CD8-positive, alpha-beta memory T cell (primary cell): ENCODE results near the gene TUBGCP3. TPM values are rescaled to one million over a fixed set of nuclear protein-coding genes. Genes with fewer than 3 reads are reported as not detected.

Experiments
- CTCF ChIA-PET: fragments of 350-600 bp; sonication (Branson Sonifier 250); formaldehyde crosslinking; loops from one replicate; lab custom pipeline; 2021; ENCODE audit warnings: antibody characterized with exemption; lab: Charles Lee
- POLR2A ChIA-PET: fragments of 350-600 bp; sonication (Branson Sonifier 250); formaldehyde crosslinking; loops from one replicate; lab custom pipeline; 2021; ENCODE audit warnings: antibody characterized with exemption; lab: Charles Lee
- DNase-seq, 5 donors: peaks; one replicate each; pipeline versions ENCODE4 v3.0.0 to v3.0.0-alpha.2; 2020 to 2022; ENCODE audit warnings: mixed read lengths in 1 of 5
- H3K27ac ChIP-seq: one replicate; pipeline ENCODE4 v1.7.0; 2013; ENCODE audit warnings: low read depth, mild to moderate bottlenecking, low read length, moderate library complexity
- H3K27me3 ChIP-seq: 2 replicates; pipeline ENCODE4 v1.7.0; 2013; ENCODE audit warnings: low read length, mild to moderate bottlenecking; ENCODE audit not compliant: insufficient read depth, poor library complexity, severe bottlenecking
- H3K36me3 ChIP-seq: 2 replicates; pipeline ENCODE4 v1.7.0; 2013; ENCODE audit warnings: mild to moderate bottlenecking, low read length, moderate library complexity; ENCODE audit not compliant: insufficient read depth
- H3K4me1 ChIP-seq: 2 replicates; pipeline ENCODE4 v1.7.0; 2013; ENCODE audit warnings: mild to moderate bottlenecking, low read length, moderate library complexity; ENCODE audit not compliant: insufficient read depth
- H3K4me3 ChIP-seq: 2 replicates; pipeline ENCODE4 v1.7.0; 2013; ENCODE audit warnings: mild to moderate bottlenecking, low read length
- H3K9me3 ChIP-seq: 2 replicates; pipeline ENCODE4 v1.7.0; 2013; ENCODE audit warnings: mild to moderate bottlenecking, low read length
- H3K27ac Mint-ChIP-seq, 8 donors: one replicate each; pipeline ENCODE4 v1.8.0; 2020 to 2021; ENCODE audit warnings: mixed read lengths in 8 of 8, mild to moderate bottlenecking in 6 of 8, inconsistent platforms in 3 of 8, moderate library complexity in 3 of 8
- H3K27me3 Mint-ChIP-seq, 2 donors: one replicate each; pipeline ENCODE4 v1.8.0; 2020 to 2021; ENCODE audit warnings: mixed read lengths in 2 of 2, mild to moderate bottlenecking in 1 of 2, moderate library complexity in 1 of 2
- H3K36me3 Mint-ChIP-seq, 3 donors: one replicate each; pipeline ENCODE4 v1.8.0; 2020 to 2021; ENCODE audit warnings: mixed read lengths in 3 of 3, inconsistent platforms in 1 of 3, mild to moderate bottlenecking in 1 of 3
- H3K4me1 Mint-ChIP-seq, 3 donors: one replicate each; pipeline ENCODE4 v1.8.0; 2020 to 2021; ENCODE audit warnings: mixed read lengths in 3 of 3, inconsistent platforms in 1 of 3, mild to moderate bottlenecking in 1 of 3
- H3K4me3 Mint-ChIP-seq, 7 donors: one replicate each; pipeline ENCODE4 v1.8.0; 2020 to 2021; ENCODE audit warnings: mixed read lengths in 7 of 7, mild to moderate bottlenecking in 6 of 7, moderate library complexity in 4 of 7, inconsistent platforms in 2 of 7
- H3K9me3 Mint-ChIP-seq, 5 donors: one replicate each; pipeline ENCODE4 v1.8.0; 2020 to 2022; ENCODE audit warnings: mixed read lengths in 5 of 5, mild to moderate bottlenecking in 3 of 5, moderate library complexity in 2 of 5, inconsistent platforms in 1 of 5
- polyA plus RNA-seq: library from polyadenylated mRNA; unstranded; fragments of 300-500 nt; fragmentation: Illumina TruSeq; gene quantifications from one replicate; pipeline ENCODE4 v1.2.3, GENCODE V29; 2021
- total RNA-seq, 2 experiments: library from RNA; stranded (reverse); gene quantifications; one replicate each; pipeline ENCODE4 v1.2.3, GENCODE V29; 2021

Gene TUBGCP3
- total and polyA plus RNA-seq, 3 experiments from 2014 or later = 16.8 to 47.0 (median 45.8) TPM

DNA sequence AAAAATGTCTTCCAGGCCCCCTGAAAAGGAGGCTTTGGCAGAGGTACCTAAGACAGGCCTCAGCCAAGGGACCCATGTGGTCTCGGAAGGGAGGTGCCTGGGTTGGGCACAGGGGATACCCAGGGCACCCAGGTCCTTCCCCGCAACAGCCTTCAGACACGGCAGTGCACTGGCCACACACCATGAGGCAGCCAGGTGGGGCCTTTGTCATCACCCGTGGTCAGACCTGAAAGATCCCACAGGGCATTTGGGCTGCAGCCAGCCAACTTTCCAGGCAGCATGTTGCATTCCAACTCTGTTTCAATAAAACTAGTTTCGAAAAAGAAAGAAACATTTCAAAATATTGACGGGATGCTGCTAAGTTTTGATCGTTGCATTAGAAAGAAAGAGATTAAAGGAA is 4.7 kb upstream of the TUBGCP3 start:
- Mint-ChIP-seq H3K27me3 (peaks cover 1 to 16% of the 10 kb centered on the region in 2 donors), H3K4me3 (no peak overlapping the region), H3K27ac (no peak overlapping the region), H3K36me3 (peaks cover 0 to 7% (median 4%) of the 10 kb centered on the region in 3 donors), H3K4me1 (peaks cover 12 to 17% (median 13%) of the 10 kb centered on the region in 3 donors), H3K9me3 (no peaks in the 10 kb centered on the region)
- H3K27ac ChIP-seq = no peak overlapping the region
- ChIA-PET CTCF (no interaction called here), POLR2A (no interaction called here)
- peaks cover 11% of the 10 kb centered on the region for H3K4me1 ChIP-seq
- no peaks in the 10 kb centered on the region for H3K36me3 ChIP-seq
- no peaks in the 10 kb centered on the region for H3K27me3 ChIP-seq
- no peaks in the 10 kb centered on the region for H3K9me3 ChIP-seq
- no peak overlapping the region for H3K4me3 ChIP-seq
- no peak for DNase-seq

GRCh38 chr13:112592181-112592580 is 4.2 kb upstream of the TUBGCP3 start:
- Mint-ChIP-seq H3K27ac (no peak overlapping the region), H3K4me1 (peaks cover 13 to 20% (median 16%) of the 10 kb centered on the region in 3 donors), H3K4me3 (peak overlapping the region in 1 of 7 donors; percentile 36), H3K27me3 (peaks cover 0 to 11% of the 10 kb centered on the region in 2 donors), H3K9me3 (no peaks in the 10 kb centered on the region), H3K36me3 (peaks cover 0 to 7% (median 4%) of the 10 kb centered on the region in 3 donors)
- ChIA-PET CTCF (no interaction called here), POLR2A (no interaction called here)
- no peaks in the 10 kb centered on the region for H3K9me3 ChIP-seq
- H3K27ac ChIP-seq = no peak overlapping the region
- no peaks in the 10 kb centered on the region for H3K27me3 ChIP-seq
- H3K4me1 ChIP-seq = peaks cover 11% of the 10 kb centered on the region
- H3K4me3 ChIP-seq = no peak overlapping the region
- H3K36me3 ChIP-seq = no peaks in the 10 kb centered on the region
- DNase-seq = no peak

DNA sequence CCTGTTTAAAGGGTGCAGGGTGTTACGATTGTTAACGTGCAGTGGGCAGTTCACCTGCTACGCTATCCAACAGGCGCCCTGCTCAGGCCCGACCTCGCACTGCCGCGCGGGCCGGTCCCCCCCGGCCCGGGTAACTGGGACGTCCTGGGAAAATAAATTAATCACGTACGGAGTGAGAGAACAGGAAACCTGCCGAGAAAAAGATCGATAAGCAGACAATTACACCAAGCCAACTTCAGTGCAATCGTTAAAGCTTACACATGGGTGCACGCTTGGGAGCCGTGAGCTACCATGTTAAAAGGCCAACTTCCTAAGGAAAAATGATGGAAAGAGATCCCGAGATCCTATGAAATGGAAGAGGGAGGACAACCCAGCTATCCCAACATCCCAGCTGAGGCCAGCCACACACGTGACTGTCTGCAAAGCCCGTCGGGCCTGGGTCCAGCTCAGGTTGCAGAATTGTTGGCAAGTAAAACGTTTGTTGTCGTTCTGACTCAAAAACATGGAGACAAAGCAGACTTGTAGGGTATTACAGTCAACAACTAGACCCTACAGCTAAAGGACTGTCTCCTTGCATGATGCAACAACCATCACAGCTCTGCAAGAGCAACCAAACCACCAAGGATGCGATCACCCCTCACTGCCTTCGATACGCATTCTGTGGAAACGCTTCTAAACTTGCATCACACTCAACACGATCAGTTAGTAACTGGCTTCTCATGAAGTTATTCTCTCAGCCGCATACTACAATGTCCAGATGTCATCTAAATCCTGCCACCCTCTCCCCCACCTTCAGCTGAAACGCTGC is 741 bp upstream of the TUBGCP3 start:
- no peak for DNase-seq
- H3K27ac Mint-ChIP-seq = peak overlapping the region; percentile 83 to 93 (median 88)
- Histone ChIP-seq H3K4me1 (peaks cover 21% of the 10 kb centered on the region), H3K36me3 (no peaks in the 10 kb centered on the region), H3K27ac (peak overlapping the region; percentile 68), H3K9me3 (no peaks in the 10 kb centered on the region), H3K27me3 (no peaks in the 10 kb centered on the region), H3K4me3 (peak overlapping the region; percentile 89)
- POLR2A ChIA-PET = interaction anchor here (0.6 to 1.6 kb wide), 2 partner anchors 17 to 1876 kb away, joined by 3 to 4 read pairs; no protein-coding TSS in a partner anchor
- H3K9me3 Mint-ChIP-seq = no peaks in the 10 kb centered on the region
- peaks cover 0 to 6% (median 0%) of the 10 kb centered on the region in 3 donors for H3K36me3 Mint-ChIP-seq
- CTCF ChIA-PET = interaction anchor here (1.6 to 2.1 kb wide), 2 partner anchors 18 to 28 kb away, joined by 3 to 12 read pairs; no protein-coding TSS in a partner anchor
- peak overlapping the region; percentile 87 to 95 (median 94) for H3K4me3 Mint-ChIP-seq
- peaks cover 28 to 39% (median 35%) of the 10 kb centered on the region in 3 donors for H3K4me1 Mint-ChIP-seq
- no peaks in the 10 kb centered on the region for H3K27me3 Mint-ChIP-seq

GRCh38 chr13:112587212-112587763 is 665 bp downstream of the TUBGCP3 start:
- Histone ChIP-seq H3K9me3 (no peaks in the 10 kb centered on the region), H3K36me3 (no peaks in the 10 kb centered on the region), H3K4me1 (peaks cover 21% of the 10 kb centered on the region), H3K27ac (peak overlapping the region; percentile 68), H3K27me3 (no peaks in the 10 kb centered on the region), H3K4me3 (peak overlapping the region; percentile 89)
- Mint-ChIP-seq H3K9me3 (no peaks in the 10 kb centered on the region), H3K27me3 (no peaks in the 10 kb centered on the region), H3K36me3 (peaks cover 0 to 8% (median under 1%) of the 10 kb centered on the region in 3 donors), H3K4me1 (peaks cover 35 to 53% (median 49%) of the 10 kb centered on the region in 3 donors), H3K27ac (peak overlapping the region; percentile 69 to 97 (median 92)), H3K4me3 (peak overlapping the region; percentile 87 to 95 (median 94))
- ChIA-PET CTCF (no interaction called here), POLR2A (no interaction called here)
- DNase-seq = peak; percentile 46 to 66 (median 55)

DNA sequence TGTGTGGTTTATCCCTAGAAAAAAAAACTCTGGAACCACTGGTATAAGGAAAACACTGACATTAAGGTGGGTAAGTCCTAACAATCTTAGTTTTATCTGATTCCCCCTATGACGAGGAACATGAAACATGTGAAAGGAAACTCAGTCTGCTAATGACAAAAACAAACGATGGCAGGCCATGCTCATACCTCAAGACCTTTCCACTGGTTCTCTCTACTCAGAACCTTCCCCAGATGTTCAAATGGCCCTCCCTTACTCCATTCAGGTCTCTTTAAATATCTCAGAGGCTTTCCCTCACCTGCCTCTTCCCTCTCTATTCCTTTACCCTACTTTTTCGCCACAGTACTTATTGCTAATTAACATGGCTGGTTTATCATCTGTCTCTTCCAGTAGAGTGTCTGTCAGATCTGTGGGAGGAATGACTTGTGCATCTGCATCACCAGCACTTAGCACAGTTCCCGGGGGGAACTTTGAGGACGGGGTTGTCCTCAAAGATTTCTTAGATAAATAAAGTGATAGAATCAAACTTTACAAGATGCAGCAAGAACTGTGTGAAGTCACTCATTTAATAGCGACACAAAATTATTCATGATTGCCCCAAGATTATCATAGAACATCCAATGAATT is 1.5 kb downstream of the TUBGCP3 start:
- Mint-ChIP-seq H3K27me3 (no peaks in the 10 kb centered on the region), H3K4me1 (peaks cover 43 to 62% (median 58%) of the 10 kb centered on the region in 3 donors), H3K9me3 (no peaks in the 10 kb centered on the region), H3K27ac (peak overlapping the region; percentile 0 to 95 (median 88)), H3K4me3 (peak overlapping the region; percentile 87 to 95 (median 94)), H3K36me3 (peaks cover 0 to 12% (median 6%) of the 10 kb centered on the region in 3 donors)
- no peaks in the 10 kb centered on the region for H3K27me3 ChIP-seq
- H3K27ac ChIP-seq = no peak overlapping the region
- no peaks in the 10 kb centered on the region for H3K9me3 ChIP-seq
- no peaks in the 10 kb centered on the region for H3K36me3 ChIP-seq
- DNase-seq = no peak
- POLR2A ChIA-PET = no interaction called here
- H3K4me1 ChIP-seq = peaks cover 21% of the 10 kb centered on the region
- CTCF ChIA-PET = no interaction called here
- H3K4me3 ChIP-seq = no peak overlapping the region

- Histone ChIP-seq H3K27me3 (no peaks in the 10 kb centered on the region), H3K4me1 (peaks cover 16% of the 10 kb centered on the region), H3K9me3 (no peaks in the 10 kb centered on the region), H3K27ac (no peak overlapping the region), H3K4me3 (no peak overlapping the region), H3K36me3 (no peaks in the 10 kb centered on the region)
- H3K27me3 Mint-ChIP-seq = no peaks in the 10 kb centered on the region
- POLR2A ChIA-PET = no interaction called here
- H3K27ac Mint-ChIP-seq = peak overlapping the region in 4 of 8 donors; percentile 1 to 70 (median 55)
- DNase-seq = no peak
- CTCF ChIA-PET = interaction anchor here (0.8 to 1.8 kb wide), 2 partner anchors 10 to 22 kb away, joined by 3 read pairs; no protein-coding TSS in a partner anchor
- H3K4me3 Mint-ChIP-seq = no peak overlapping the region
- H3K4me1 Mint-ChIP-seq = peaks cover 54 to 75% (median 69%) of the 10 kb centered on the region in 3 donors
- H3K36me3 Mint-ChIP-seq = peaks cover 2 to 19% (median 7%) of the 10 kb centered on the region in 3 donors
- no peaks in the 10 kb centered on the region for H3K9me3 Mint-ChIP-seq
These were observed 4.2 kb downstream of the TUBGCP3 start for GRCh38 chr13:112583592-112584277.

- H3K4me3 ChIP-seq = no peak overlapping the region
These were observed 5.7 kb downstream of the TUBGCP3 start for GRCh38 chr13:112582263-112582662.

More at GRCh38 chr13:112582263-112582662, 5.7 kb downstream of the TUBGCP3 start:
- Histone ChIP-seq H3K4me1 (peaks cover 10% of the 10 kb centered on the region), H3K27ac (no peak overlapping the region), H3K36me3 (no peaks in the 10 kb centered on the region), H3K27me3 (no peaks in the 10 kb centered on the region), H3K9me3 (no peaks in the 10 kb centered on the region)
- H3K27me3 Mint-ChIP-seq = peaks cover 0 to 2% of the 10 kb centered on the region in 2 donors
- no peak overlapping the region for H3K4me3 Mint-ChIP-seq
- no peaks in the 10 kb centered on the region for H3K9me3 Mint-ChIP-seq
- peak overlapping the region in 1 of 8 donors; percentile 9 for H3K27ac Mint-ChIP-seq
- ChIA-PET CTCF (no interaction called here), POLR2A (no interaction called here)
- DNase-seq = no peak
- H3K4me1 Mint-ChIP-seq = peaks cover 51 to 75% (median 66%) of the 10 kb centered on the region in 3 donors
- H3K36me3 Mint-ChIP-seq = peaks cover 6 to 17% (median 10%) of the 10 kb centered on the region in 3 donors
